NCI-H2029 treated with DMSO at 0.1 percent for 48 hours (cell line): ENCODE data around the gene ADGRG7.
"Not testable (repeated sequence)": the region's sequence is repeated elsewhere in the genome, so short reads cannot be mapped to it uniquely, and the experiment has no call there.

ENCODE experiments used
- DNase-seq: peaks from one replicate; lab custom pipeline; 2025; lab: John Stamatoyannopoulos, UW

ADGRG7 gene

GRCh38 chr3:100645913-100646312, 36.5 kb downstream of the ADGRG7 start:
- no peak for DNase-seq

- DNase-seq: no peak
Observed at GRCh38 chr3:100647171-100647570, 37.8 kb downstream of the ADGRG7 start.

GRCh38 chr3:100647657-100648056, 38.3 kb downstream of the ADGRG7 start:
- DNase-seq: no peak

DNA sequence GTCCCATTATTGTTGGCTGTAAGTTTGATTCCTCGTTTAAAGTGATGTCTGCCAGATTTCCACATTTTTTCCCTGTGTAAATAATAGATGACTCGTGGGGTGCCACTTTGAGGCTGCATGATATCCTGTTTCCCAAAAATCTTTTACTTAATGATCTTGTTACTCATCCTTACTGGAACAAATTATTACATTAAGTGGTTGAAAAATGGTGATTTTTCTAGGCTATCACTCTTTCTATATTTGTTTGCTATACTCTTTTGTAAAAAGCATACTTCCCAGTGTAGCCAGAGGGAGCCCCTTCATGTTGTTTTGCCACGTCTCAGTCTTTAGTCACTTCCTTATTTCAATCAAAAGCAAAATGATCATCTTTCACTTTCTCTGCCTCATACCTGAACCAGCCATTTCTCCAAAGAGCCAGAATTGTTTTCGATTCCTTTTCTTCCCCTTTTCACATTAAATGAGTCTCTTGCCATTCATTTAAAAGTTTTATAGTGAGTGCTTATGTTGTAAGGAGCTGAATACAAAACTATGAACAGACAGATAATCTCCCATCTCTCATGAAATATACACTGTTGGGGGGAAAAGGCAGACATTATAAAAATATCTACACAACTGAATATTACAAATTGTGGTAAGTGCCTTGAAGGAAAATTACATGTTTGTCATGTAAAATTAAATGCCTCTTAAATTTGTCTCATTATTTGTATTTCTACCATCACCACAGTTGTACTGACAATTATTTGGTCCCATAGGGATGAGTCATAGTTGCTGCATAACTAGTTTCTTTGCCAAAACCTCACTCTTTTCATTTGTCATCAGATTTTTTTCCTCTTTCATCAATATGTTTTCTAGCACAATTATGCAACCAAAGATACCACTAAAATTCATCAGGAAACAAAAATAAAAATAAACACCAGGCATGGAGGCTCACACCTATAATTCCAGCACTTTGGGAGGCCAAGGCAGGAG, 41.5 kb downstream of the ADGRG7 start:
- no peak for DNase-seq

DNA sequence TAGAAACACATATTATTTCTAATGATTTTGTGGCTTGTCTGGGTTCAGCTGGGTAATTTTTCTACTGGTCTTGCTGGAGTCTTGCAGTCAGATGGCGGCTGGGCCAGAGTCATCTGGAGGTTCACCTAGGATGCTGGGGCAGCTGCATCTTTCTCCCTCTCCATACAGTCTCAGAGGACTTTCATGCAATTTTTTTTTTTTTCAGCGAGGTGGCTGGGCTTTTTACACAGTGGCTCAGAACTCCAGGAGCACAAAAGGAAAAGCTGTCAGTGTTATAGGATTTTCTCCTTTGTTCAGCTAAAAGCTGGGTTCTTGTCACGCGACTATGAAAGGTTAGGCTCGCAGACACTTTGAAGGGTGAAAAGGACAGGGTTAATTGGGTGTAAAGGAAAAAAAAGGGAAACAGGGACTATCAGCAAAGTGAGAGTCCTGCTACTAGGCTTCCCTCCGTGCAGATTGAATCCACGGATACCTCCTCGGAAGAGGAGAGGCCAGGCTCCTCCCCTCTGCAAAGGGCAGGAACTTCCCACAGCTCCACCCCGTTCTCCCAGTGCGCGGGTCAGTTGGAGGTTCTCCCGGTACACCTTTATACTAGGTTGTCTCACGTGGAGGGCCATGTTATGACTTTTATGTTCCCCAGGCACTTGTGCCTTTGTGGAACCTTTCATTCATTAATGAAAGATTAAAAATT, 44.3 kb downstream of the ADGRG7 start:
- no peak for DNase-seq

DNA sequence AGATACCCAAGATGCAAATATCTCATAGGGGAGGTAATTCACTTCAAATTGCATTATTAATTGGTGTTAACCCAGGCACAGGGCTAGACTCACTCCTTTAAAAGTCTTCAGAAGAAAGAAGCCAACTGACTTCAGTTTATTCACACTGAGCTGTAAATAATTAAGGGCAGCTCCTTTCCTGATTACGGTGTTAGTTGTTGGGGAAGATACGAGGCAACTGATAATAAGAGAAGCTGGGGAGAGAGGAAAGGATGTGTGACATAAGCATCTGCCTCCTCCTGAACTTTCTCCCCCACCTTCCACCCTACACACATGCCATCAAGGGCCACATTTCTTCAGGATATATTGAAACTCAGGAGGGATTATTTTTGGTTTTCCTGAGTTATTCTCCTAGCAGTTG, 47.5 kb downstream of the ADGRG7 start:
- no peak for DNase-seq

GRCh38 chr3:100661294-100661693, 51.9 kb downstream of the ADGRG7 start:
- not testable (repeated sequence) for DNase-seq

- no peak for DNase-seq
Observed at GRCh38 chr3:100662113-100662823, 52.9 kb downstream of the ADGRG7 start.

- DNase-seq: no peak
Observed at GRCh38 chr3:100665230-100665629, 55.8 kb downstream of the ADGRG7 start.

DNA sequence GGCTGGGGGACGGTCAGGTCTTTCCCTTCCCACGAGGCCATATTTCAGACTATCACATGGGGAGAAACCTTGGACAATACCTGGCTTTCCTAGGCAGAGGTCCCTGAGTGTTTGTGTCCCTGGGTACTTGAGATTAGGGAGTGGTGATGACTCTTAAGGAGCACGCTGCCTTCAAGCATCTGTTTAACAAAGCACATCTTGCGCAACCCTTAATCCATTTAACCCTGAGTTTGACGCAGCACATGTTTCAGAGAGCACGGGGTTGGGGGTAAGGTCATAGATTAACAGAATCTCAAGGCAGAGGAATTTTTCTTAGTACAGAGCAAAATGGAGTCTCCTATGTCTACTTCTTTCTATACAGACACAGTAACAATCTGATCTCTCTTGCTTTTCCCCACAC, 57.3 kb downstream of the ADGRG7 start:
- DNase-seq: not testable (repeated sequence)

DNA sequence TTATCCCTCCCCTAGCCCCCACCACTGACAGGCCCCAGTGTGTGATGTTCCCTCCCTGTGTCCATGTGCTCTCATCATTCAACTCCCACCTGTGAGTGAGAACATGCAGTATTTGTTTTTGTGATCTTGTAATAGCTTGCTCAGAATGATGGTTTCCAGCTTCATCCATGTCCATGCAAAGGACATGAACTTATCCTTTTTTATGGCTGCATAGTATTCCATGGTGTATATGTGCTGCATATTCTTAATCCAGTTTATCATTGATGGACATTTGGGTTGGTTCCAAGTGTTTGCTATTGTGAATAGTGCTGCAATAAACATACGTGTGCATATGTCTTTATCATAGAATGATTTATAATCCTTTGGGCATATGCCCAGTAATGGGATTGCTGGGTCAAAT, 57.9 kb downstream of the ADGRG7 start:
- DNase-seq: not testable (repeated sequence)

GRCh38 chr3:100670995-100671394, 61.6 kb downstream of the ADGRG7 start:
- not testable (repeated sequence) for DNase-seq

GRCh38 chr3:100681496-100681895, 72.1 kb downstream of the ADGRG7 start:
- no peak for DNase-seq

DNA sequence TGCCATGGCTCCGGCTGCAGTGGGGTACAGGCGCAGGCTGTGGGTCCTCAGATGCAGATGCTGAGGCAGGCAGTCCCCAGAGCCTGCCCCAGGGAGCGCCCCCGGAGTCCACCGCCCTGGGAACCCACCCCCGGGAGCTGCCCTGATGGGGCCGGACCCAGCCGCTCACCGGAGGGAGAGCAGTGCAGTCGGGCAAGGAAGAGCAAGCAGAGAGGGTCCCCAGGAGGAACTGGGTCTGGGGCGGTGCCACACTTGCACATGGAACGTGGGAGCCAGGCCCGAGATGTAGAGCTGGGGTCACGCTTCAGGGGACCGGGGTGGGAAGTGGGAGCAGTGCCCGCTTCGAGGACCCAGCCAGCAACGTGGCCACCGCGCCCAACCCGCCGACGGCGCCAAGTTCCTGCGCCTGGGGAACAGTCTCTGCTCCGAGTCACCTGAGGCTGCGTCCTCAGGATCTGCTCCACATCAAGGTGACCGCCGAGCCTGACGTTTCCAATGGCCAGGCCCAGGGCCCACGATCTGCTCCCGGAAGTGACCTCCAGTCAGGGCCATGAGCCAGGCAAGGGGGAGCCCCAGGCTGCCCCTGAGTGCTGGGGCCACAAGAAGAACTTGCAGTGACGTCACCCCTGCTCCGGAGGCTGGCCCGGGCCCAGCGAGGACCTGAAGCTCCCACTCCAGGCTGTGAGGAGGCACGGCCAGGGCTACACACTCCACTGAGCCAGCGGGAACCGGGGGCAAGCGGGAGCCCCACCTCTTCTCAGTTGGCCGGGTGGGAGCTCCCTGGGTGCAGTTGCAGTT, 72.9 kb downstream of the ADGRG7 start:
- DNase-seq: no peak

DNA sequence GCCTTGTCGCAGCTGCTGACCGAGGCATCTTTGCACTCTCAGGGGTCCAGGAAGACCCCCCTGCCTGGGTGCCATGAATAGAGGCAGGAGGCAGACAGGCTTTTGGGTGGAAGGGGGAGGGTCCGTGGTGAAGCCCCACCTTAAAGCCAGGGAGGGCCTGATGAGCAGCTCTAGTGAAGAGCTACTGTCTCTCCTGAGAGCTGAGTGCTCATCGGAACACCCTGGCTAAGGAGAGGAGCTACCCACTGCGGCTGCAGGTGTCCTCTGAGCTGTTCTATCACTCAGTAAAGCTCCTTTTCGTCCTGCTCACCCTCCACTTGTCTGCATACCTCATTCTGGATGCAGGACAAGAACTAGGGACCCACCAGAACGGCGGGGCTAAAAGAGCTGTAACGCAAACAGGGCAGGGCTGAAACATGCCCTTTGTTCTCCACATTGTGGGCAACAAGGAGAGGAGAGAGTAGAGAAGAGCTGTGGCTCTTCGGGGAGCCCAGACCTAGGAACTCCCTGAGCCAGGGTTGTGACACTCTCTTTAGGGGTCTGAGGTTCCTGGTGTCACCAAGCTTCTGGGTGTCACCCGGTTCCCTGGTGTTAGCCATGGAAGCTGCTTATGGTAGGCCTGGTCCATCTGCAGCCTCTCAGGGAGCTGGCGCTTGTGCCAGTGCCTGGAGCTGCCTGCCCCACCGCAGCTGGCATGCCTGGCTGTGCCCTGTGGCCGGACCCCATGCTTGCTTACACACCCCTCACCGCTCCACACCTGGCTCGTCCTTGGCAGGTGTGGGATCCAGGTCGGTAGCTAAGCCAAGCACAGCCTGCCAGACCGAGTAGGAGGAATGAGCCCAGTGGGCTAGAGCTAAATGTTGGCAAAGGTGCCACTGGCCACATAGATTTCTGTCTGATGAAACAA, 73.7 kb downstream of the ADGRG7 start:
- no peak for DNase-seq

DNA sequence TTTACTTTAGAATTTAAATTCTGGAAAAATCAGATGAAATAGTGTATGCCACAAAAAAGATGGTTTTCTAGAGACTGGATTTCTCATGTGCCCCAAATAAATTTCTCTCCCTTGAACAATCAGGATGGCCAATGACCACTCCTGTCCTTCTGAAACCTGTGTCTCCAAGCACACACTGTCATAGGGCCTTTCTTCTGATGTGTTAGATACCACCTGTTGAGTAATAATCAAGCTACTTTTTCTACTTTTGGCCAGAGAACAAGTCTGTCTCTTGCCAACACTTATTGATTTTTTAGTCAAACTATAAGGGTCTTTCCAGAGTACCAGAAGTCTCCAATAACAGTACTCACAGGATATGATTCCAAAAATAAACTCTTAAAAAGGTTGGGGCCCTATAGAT, 83.8 kb downstream of the ADGRG7 start:
- no peak for DNase-seq

- DNase-seq: no peak
Observed at GRCh38 chr3:100695696-100696095, 86.3 kb downstream of the ADGRG7 start.

DNA sequence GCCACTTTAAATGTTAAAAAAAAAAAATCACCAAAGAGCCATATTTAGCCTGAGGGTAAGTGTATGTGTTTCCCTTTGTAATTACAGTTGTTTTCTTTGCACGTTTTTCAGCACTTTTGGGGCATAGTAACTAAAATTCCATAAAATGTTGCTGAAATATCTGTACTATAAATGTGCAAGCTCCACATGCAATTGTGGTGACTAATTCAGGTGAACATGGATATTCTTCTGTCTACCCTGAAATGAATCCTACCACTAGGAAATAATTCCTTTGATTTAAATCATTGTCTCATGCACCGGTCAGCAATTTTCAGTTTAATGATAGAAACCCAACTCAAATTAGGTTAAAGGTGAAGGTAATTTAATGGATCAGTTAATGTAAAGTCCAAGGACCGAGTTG, 86.8 kb downstream of the ADGRG7 start:
- no peak for DNase-seq

- DNase-seq: no peak
Observed at GRCh38 chr3:100697172-100697571, 87.8 kb downstream of the ADGRG7 start.

GRCh38 chr3:100697723-100698285, 88.4 kb downstream of the ADGRG7 start:
- no peak for DNase-seq
